ENCODE data around the gene GGNBP2.
"Not testable (repeated sequence)": the region's sequence is repeated elsewhere in the genome, so short reads cannot be mapped to it uniquely, and the experiment has no call there.

The GGNBP2 gene, protein sequence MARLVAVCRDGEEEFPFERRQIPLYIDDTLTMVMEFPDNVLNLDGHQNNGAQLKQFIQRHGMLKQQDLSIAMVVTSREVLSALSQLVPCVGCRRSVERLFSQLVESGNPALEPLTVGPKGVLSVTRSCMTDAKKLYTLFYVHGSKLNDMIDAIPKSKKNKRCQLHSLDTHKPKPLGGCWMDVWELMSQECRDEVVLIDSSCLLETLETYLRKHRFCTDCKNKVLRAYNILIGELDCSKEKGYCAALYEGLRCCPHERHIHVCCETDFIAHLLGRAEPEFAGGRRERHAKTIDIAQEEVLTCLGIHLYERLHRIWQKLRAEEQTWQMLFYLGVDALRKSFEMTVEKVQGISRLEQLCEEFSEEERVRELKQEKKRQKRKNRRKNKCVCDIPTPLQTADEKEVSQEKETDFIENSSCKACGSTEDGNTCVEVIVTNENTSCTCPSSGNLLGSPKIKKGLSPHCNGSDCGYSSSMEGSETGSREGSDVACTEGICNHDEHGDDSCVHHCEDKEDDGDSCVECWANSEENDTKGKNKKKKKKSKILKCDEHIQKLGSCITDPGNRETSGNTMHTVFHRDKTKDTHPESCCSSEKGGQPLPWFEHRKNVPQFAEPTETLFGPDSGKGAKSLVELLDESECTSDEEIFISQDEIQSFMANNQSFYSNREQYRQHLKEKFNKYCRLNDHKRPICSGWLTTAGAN

DNA sequence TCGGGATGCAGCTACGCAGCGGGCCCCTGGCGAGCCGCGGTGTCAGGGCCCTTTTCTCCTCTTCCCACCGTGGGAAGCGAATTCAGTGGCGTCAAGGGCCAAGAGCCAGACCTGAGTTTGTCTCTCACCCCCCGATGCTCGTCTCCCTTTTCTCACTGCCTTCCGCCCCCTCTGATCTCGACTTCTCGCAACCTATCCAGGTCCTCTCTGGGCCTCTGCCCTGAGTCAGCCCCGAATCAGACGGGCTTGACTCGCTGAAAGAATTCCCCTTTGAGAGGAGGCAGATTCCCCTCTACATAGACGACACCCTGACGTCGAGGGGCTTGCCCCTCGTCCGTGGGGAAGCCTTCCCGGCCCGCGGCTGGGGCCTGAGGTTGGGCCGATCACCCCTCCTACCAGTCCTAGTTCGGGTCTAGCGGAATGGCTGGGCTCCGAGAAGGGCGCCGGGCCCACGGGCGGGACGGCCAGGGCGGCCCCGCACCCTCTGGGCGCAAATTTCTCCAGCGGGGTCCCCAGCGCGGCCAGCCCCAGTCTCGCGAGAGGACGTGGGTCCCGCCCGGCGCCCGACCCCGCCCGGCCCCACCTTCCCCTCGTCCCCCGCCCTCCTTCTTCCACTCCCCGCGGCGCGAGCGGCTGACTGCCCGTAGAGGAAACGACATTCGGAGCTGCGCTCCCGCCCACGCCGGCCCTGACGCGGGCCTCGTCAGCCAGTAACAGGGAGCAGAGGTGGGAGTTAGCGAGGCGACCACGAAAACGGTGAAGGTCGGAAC lies at the start of gene GGNBP2:
Gene GGNBP2, plus strand, starts transcription at position 613 of the 770 bp plus-strand sequence. CDS start 806 bp downstream, outside the sequence.
- peak; percentile 93 for DNase-seq

DNA sequence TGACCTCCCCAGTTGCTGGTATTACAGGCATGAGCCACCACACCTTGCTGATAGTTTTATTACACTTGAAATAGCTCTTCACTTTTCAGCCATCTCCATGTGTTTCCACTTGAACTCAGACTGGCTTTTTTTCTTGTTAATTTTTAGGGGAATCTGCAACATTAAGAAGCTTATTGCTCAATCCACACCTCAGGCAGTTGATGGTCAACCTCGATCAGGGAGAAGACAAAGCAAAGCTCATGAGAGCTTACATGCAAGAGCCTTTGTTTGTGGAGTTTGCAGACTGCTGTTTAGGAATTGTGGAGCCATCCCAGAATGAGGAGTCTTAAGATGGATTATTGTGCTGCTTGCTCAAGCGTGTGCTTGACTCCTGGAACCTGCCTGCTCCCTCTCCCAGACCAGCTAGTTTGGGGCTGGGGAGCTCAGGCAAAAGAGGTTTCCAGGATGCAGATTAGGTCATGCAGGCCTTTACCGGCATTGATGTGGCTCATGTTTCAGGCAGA lies 49.6 kb upstream of the GGNBP2 start:
- no peak for DNase-seq

DNA sequence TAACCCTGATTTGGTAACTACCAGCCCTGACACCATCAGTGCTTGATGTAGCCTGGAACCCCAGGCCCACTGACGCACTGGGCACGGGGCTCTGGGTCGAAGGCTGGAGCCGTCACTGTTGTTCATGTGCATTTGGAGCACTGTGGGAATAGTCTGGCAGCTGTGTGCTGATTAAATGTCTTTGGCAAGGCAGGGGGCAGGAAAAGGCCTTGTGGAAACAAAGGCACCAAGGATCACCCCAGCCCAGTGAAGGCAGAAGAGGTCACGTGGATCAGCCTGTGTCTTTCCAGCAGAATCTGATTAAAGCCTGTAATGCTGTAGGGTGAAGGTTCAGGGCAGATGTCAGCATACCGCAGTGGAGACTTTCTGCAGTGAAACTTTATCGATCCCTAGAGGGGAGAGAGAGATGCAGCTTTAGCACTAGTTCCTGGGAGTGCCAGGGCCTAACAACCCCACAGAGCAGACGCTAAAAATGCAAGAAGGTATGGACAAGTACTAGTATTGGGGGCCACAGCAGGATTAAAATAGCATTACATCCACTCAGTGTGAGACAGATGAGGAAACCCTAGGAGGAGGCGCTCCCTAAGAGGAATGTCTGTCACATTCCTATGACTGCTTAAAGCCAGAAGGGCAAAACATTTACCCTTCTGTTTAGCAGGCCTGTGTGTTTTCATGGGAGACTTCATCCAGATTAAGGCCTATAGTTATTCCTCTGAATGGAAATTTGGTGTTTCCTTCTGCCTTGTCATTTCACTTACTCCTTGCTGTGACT lies 48.5 kb upstream of the GGNBP2 start:
- DNase-seq = no peak

DNA sequence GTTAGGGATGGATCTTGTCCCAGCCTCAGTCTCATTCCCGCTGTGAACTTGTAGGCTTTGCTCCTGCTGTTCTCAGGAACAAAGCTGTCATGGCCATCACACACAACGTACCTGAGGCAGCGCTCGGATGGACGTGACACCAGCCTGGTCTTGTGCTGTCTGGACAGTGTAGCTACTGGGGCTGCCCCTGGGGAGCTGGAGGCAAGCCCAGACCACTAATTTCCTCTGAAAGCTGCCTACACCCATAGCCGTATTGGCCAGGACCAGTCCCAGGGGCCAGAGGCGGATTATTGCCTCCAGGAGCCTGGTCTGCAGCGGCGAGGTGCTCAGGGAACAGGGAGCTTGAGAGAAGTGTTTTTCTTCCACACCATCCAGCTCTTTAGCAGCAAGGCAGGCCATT lies 46.6 kb upstream of the GGNBP2 start:
- DNase-seq = no peak

DNA sequence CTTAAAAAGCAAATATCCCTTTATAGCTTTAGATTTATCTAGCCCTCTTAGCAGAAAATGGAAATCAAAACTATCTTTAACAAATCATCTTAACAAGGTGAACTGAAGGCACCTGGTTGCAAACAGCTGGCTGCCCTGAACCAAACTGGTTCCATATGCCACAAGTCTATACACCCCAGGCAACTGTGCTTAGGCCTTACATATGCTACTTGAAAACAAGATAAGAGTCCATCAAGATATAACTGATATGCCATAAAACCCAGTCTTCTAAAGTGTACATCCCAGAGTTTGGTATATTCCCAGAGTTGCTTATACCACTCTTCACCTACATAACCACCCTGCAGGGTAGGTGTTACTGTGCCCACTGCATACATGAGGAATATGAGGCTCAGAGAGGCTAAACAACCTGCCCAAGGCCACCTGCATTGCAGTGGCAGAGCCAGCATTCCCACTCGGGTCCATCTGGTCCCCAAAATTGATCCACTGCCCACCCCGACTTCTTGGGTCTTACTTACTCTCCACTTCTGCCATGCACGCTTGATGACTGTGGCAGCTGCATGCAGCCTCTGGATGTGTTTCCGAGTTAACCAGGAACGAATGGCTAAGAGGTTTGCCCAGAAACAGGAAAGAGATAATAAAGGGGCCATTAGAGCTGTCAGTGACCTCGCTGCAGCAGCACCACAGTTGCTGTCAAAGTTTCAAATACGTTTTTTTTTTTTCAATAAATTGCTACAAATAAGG lies 46.0 kb upstream of the GGNBP2 start:
- no peak for DNase-seq

DNA sequence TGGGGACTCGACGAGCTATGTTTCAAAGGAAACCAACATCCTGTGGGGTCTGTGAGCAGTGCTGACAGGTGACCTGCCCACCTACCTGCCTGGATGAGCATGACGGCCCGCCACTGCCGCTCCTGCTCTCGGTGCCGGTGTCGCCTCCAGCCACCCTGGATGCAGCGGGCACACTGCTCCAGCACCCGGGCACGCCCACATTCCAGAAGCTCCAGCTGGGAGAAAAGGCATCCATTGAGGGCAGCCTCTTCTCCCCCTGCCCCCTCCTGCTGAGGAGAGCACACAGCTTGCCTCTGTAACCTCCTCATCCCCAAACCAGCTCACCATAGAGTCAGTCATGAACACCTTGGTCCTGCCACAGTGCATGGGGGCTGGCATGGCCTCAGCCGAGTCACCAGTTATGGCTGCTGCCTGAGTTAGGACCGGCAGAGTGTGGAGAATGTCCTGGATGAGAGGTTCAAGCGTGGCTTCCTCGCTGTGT lies 43.9 kb upstream of the GGNBP2 start:
- no peak for DNase-seq

DNA sequence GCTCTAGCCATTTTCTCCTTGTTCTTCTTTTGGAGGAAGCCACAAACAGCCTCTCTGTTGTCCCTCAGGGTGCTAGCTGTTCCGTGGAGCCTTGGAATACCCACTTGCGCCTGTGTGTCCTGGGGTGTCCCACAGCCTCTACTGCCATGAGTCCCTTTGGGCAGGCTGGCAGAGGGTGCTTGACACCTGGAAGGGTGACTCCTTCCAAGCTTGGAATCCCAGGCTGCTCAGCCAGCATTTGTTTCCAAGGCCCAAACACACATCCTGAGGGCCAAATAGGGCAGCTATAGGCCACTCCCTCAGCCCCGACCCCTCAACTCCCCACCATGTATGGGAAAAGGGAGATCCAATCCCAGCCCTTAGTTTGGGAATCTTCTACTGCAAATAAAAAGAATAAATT lies 43.4 kb upstream of the GGNBP2 start:
- DNase-seq = no peak

DNA sequence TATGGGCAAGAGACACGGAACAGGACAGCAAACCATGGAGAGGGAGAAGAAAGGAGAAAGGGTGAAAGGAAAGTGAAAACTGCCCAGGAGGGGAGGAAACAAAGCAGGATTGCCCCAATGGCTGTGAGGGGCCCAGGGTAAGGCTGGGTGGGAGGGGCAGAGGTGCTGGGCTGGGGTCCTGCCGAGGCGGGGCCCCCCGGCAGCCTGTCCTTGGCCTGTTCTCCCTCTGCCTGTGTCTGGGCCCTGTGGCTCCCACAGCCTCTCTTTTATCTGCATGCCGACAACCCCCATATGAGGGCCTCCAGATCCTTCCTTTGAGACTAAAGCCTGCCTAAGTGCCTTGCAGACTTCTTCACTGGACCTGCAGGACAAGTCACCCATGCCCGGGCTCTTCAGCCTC lies 42.8 kb upstream of the GGNBP2 start:
- no peak for DNase-seq

DNA sequence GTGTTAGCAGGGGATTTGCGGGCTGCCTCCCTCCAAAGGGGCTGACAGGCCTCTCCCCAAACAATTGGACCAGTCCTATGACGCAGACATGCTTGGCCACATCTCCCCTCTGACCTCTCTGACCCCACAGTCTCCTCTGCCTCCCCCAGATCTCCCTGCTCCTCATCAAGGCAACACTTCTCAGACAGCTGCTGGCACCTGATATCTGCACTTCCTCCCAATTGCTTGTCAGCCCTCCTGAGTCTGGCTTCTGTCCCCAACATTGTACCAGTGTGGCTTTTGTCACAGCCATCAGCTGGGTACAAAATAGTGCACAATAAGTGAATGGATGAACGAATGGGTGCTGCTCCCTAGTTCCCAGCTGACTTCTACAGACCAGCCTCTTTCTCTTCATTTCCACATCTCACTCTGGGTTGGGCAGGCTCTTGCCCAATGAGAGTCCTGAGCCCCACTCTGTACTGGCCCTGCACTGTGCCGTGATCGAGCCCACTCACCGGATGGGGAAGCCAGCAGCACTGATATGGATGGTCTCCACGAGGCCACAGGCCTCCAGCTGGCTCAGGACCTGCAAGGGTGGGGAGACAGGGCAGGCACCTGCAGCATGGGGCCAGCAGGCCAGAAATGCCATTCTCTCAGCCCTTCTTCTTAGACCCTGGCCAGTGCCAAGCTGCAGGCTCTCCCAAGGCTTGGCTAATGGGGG lies 41.1 kb upstream of the GGNBP2 start:
- no peak for DNase-seq

DNA sequence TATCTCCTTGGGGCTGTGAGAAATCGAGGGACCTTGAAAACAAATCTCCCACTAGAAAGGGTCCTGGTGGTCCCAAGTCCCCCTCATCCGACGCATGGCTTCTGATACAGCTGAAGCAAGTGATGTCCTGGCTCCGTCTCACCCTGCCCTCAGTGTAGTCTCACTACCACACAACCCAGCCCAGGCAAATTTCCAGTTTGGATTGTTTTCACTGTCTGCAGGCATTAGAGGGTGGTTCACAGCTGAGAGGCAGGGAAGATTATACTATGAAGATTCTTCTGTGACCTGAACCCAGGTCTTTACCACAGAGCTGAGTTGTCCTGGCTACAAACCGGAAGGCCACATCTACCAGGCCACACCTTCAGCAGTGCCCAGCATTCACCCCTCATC lies 40.6 kb upstream of the GGNBP2 start:
- DNase-seq = no peak

DNA sequence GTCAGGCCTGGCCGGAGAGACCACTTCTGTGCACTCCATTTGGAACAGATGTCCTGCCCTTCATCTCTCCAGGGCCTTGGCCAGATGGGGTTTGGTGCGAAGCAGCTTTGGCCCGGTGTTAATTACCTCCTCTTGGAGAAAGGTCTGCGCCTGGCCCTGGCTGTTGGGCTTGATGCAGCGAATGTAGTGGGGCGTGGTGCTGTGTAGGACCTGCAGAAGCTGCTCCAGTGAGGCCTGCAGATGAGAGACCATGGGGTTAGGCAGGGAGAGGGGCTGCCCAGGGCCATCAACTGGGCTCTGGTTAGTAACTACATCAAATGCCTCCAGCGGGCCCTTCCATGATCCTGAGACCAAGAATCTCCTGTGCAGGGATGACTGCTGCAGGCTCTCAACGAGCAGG lies 39.5 kb upstream of the GGNBP2 start:
- DNase-seq = no peak

DNA sequence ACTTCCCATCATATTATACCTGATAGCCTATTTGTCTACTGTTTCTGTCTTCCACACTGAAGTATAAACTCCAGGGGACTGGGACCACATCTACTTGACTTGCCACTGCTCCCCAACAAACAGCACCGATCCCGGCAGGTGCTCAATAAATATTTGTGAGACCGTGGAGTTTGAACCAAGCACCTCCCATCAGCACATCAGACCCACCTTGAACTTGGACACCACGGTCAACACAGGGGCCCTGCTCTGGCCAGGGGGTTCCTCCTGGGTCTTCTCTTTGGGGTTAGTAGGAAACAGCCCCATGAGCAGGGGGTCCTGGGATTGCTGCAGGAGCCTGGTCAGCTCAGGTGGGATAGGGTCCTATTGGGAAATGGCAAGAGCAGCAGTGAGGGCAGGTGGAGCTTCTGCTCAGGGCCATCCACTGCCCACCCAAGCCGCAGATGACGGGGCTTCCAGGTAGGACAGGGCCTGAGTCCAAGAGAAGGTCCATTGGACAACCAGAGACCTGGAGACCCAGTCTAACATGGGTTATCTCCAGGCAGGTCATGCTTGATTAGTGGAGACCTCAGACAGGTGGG lies 38.4 kb upstream of the GGNBP2 start:
- DNase-seq = no peak

DNA sequence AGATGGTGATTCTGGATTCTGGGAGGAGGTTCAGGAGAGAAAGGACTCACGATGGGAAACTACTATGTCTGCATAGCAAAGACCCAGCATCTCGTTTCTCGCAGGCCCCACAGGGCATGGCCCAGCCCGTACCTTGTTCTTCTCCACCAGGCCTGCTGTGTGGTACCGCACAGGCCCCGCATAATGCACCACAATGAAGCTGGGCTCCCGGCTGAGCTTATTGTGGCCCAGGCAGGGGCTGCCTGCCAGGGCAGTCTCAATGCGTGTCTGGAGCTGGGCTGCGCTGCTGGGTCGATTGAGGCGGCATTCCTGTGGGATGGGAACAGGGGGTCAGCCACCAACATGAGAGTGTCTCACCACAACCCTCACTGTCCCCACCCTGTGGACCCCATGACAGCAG lies 37.9 kb upstream of the GGNBP2 start:
- DNase-seq = no peak

DNA sequence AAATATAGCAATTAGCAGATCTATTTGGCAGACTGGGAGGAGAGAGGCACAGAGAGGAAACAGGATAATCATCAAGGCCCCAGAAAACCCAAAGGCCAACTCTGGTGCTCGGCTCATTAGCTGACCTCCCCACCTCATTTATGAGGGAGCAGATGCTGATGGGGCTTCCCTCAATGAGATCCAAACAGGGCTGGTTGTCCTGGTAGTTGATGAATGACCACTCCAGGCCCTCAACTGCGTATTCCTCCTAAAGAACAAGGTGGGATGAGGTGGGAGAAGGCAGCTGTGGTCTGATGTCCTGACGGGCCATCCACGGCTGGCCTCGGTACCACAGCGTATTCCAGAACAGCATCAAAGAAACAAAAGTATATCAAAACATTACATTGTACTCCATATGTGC lies 37.5 kb upstream of the GGNBP2 start:
- DNase-seq = no peak

DNA sequence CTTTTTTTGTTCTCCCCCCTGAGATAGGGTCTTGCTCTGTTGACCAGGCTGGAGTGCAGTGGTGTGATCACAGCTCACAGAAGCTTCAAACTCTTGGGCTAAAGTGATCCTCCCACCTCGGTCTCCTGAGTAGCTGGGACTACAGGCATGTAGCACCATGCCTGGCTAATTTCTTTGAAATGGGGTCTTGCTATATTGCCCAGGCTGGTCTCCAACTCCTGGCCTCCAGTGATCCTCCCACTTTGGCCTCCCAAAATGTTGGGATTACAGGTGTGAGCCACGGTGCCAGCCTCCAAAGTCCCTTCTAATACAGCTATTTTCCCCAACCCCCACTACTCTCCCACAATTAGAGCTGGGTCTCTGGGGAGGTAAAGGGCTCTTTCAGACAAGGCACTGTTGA lies 36.3 kb upstream of the GGNBP2 start:
- not testable (repeated sequence) for DNase-seq

DNA sequence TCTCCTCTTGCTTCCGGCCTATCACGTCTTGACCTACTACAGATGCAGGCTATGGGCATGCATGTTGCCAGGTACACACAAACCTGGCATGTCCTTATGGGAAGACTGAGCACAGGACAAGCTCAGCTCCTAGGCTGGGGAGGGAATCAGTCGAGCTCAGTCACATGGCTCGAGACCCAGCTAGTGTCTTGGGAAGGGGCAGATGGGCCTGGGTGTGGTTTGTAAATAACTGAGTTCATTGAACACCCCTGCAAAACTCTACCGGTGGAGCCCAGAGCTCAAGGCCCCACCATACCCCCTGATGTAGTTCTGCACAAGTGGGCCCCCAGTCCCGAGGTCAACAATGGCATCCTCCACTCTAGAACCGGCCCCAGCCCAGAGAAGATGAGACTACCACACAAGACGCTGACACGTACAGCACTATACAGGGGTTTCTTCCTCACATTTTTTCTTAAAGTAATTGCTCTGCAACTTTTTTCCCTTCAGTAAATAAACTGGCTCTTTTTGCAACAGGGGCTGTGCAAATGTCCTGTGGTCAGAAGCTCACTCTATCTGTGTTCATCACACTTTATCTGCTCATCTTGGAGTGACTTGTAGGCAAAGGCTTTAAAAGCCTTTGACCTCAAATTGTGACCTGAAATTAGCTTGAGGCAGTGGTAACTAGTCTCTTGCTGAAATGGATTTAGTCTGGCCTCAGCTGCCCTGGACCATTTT lies 35.3 kb upstream of the GGNBP2 start:
- DNase-seq = no peak

DNA sequence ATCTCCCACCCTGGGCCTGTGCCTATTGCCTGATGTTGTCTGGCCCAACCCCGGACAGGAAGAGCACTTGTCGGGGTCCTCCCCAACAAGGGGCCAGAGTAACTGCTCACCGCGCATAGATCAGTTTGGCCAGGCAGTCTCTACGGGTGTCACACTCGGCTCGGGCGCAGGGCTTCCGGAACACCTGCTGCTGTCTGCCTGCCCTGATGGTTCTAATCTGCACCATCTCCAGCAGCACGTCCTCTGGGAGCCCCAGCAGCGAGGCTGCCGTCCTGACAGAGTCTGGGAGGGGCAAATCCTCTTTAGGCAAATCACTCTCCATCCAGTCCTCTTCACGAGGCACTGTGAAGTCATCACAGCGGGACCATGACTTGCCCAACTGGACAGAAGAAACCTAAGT lies 34.1 kb upstream of the GGNBP2 start:
- DNase-seq = no peak

DNA sequence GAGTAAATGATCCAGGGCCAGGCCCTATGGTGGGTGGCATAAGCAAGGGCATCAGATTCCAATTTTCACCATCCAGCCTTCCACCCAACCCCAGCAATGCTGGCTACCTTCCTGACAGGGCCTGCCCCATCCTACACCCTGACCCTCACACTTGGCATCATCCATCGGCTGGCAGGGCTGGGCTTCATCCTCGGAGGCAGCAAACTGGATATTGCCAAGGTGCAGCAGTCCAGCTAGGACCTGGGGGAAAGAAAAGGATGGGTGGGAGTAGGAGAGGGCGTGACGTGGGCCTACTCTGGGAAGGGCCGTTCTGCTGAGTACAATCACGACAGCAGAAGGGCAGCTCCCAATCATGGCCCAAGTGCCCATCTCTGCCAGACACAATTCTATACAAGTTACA lies 33.5 kb upstream of the GGNBP2 start:
- no peak for DNase-seq

DNA sequence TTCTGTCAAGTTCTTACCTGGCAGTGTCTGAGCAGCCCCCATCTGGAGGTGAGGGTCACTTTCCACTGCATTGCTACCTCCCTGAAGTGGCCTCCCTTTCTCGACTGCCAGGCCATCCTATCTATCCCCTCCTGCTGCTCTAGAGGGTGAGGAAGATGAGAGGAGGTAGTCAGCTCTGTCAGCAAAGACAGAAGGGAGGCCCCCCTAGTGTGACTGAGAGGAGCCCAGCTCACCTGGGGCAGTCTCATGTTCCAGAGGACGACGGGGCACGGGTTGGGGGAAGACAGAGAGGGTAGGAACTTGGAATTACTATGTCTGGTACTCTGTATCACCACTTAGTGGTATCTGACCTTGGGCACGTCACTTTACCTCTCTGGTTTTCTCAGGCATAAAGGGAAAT lies 32.1 kb upstream of the GGNBP2 start:
- no peak for DNase-seq

DNA sequence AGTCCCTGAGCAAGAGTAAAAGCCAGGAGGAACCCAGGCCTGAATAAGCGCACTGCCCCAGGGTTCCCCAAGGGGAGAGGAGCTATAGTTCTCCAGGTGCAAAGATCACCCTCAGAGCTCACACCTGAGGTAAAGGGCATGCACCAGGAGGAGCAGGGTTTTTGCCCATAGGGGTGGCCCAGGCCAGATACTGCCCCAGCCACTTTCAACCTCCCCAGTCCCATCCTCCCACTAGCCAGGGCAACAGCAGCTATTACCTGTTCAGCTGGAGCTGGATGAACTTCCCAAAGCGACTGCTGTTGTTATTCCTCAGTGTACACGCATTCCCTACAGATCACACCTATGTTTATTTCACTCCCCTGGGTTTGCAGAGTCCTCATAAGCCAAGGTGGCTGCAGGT lies 29.9 kb upstream of the GGNBP2 start:
- no peak for DNase-seq

Data from NK-92 treated with Interleukin-12 subunit alpha and Interleukin-12 subunit beta, amount 100 ng/mL, for 24 hours (cell line).